GM21360 (cell line): ENCODE measurements around the gene PBX3.

Experiments
- ATAC-seq: cut with Tn5 transposase; IDR thresholded peaks from one replicate; pipeline ENCODE4 v1.9.1; 2021; ENCODE audit warnings: mild to moderate bottlenecking, moderate library complexity; ENCODE audit not compliant: unreplicated experiment

PBX3 gene

GRCh38 chr9:125902831-125903512 is 155.8 kb downstream of the PBX3 start:
- no peak for ATAC-seq

GRCh38 chr9:125904155-125904851 is 157.1 kb downstream of the PBX3 start:
- no peak for ATAC-seq

- no peak for ATAC-seq
These were observed 159.0 kb downstream of the PBX3 start for GRCh38 chr9:125906144-125906543.

GRCh38 chr9:125906893-125907292 is 159.7 kb downstream of the PBX3 start:
- ATAC-seq = no peak

GRCh38 chr9:125908136-125908535 is 161.0 kb downstream of the PBX3 start:
- no peak for ATAC-seq

- ATAC-seq = no peak
These were observed 161.8 kb downstream of the PBX3 start for GRCh38 chr9:125908966-125909365.

- no peak for ATAC-seq
These were observed 162.3 kb downstream of the PBX3 start for GRCh38 chr9:125909459-125909858.

- ATAC-seq = no peak
These were observed 163.1 kb downstream of the PBX3 start for GRCh38 chr9:125910286-125910685.

GRCh38 chr9:125911861-125912644 is 164.9 kb downstream of the PBX3 start:
- ATAC-seq = no peak

GRCh38 chr9:125912667-125913066 is 165.5 kb downstream of the PBX3 start:
- ATAC-seq = no peak

- ATAC-seq = no peak
These were observed 166.4 kb downstream of the PBX3 start for GRCh38 chr9:125913551-125913950.

GRCh38 chr9:125914411-125914810 is 167.2 kb downstream of the PBX3 start:
- no peak for ATAC-seq

- ATAC-seq = no peak
These were observed 168.4 kb downstream of the PBX3 start for GRCh38 chr9:125915606-125916005.

GRCh38 chr9:125919565-125919964 is 172.4 kb downstream of the PBX3 start:
- ATAC-seq = no peak

- ATAC-seq = no peak
These were observed 173.2 kb downstream of the PBX3 start for GRCh38 chr9:125920402-125920801.

GRCh38 chr9:125922854-125923253 is 175.7 kb downstream of the PBX3 start:
- ATAC-seq = no peak

- ATAC-seq = no peak
These were observed 177.2 kb downstream of the PBX3 start for GRCh38 chr9:125924351-125924750.

GRCh38 chr9:125926936-125927335 is 179.8 kb downstream of the PBX3 start:
- ATAC-seq = no peak

- no peak for ATAC-seq
These were observed 182.7 kb downstream of the PBX3 start for GRCh38 chr9:125929846-125930245.

- ATAC-seq = no peak
These were observed 184.0 kb downstream of the PBX3 start for GRCh38 chr9:125931211-125931610.

- ATAC-seq = no peak
These were observed 184.8 kb downstream of the PBX3 start for GRCh38 chr9:125932012-125932411.
